Endothelial cell of umbilical vein (primary cell): ENCODE results near the gene CLEC6A. TPM values are rescaled to one million over a fixed set of nuclear protein-coding genes. Genes with fewer than 3 reads are reported as not detected.

Source experiments
- BruUV-seq: library from RNA; stranded (reverse); fragments of 400-500 nt; replicated peaks from 2 replicates; lab custom pipeline; 2021; lab: Mats Ljungman, UMichigan
- CTCF ChIA-PET: fragments of 300-600, 350-600 bp; sonication (Branson Sonifier 250); formaldehyde crosslinking; loops from one replicate; lab custom pipeline; 2021; ENCODE audit warnings: antibody characterized with exemption, inconsistent platforms; lab: Charles Lee
- POLR2A ChIA-PET: fragments of 300-600, 350-600 bp; sonication (Branson Sonifier 250); formaldehyde crosslinking; loops from one replicate; lab custom pipeline; 2021; ENCODE audit warnings: antibody characterized with exemption, inconsistent platforms; lab: Charles Lee
- DNase-seq: peaks from one replicate; pipeline ENCODE4 v3.0.0-alpha.2; 2011; ENCODE audit warnings: low read depth, low spot score
- FAIRE-seq: peaks from 2 replicates; lab custom pipeline; 2011; peaks lifted over from hg19 to GRCh38; lab: Jason Lieb, UNC
- H2AFZ ChIP-seq: 2 replicates; pipeline ENCODE4 v1.6.0; 2012; ENCODE audit warnings: low read depth, low read length, control low read depth, inconsistent platforms
- H3K27ac ChIP-seq: 2 replicates; pipeline ENCODE4 v1.5.1; 2011; ENCODE audit warnings: low read depth, mild to moderate bottlenecking, control low read depth, low read length, moderate library complexity; ENCODE audit not compliant: insufficient read depth
- H3K27me3 ChIP-seq, 2 experiments: 2 replicates each; pipeline versions ENCODE4 v1.6.0 to v1.6.1; 2011; ENCODE audit warnings: low read length in 2 of 2, mixed read lengths in 1 of 2; ENCODE audit not compliant: control insufficient read depth in 2 of 2, insufficient read depth in 2 of 2
- H3K36me3 ChIP-seq, 2 experiments: 2 replicates in 1 of 2; 3 replicates in 1 of 2; pipeline ENCODE4 v1.5.1; 2011; ENCODE audit warnings: low read length in 2 of 2, mild to moderate bottlenecking in 1 of 2, moderate library complexity in 1 of 2; ENCODE audit not compliant: control insufficient read depth in 2 of 2, insufficient read depth in 2 of 2; ENCODE audit errors: extremely low read depth in 1 of 2
- H3K4me1 ChIP-seq: 3 replicates; pipeline ENCODE4 v1.5.1; 2011; ENCODE audit warnings: mild to moderate bottlenecking, low read length; ENCODE audit not compliant: control insufficient read depth, insufficient read depth; ENCODE audit errors: extremely low read depth
- H3K4me2 ChIP-seq: 2 replicates; pipeline ENCODE4 v1.6.1; 2011; ENCODE audit warnings: low read length, control low read depth, mixed read lengths; ENCODE audit not compliant: insufficient read depth
- H3K4me3 ChIP-seq, 3 experiments: fragments of 200-600 bp in 1 of 3; sonication (generic), shearing (Covaris generic) in 1 of 3; replicated peaks in 1 of 3; 2 replicates each; pipeline ENCODE4 v1.5.1; 2011 to 2016; ENCODE audit warnings: control low read depth in 3 of 3, low read length in 3 of 3, mild to moderate bottlenecking in 2 of 3, inconsistent platforms in 1 of 3, low read depth in 1 of 3, moderate library complexity in 1 of 3; ENCODE audit not compliant: insufficient read depth in 1 of 3
- H3K79me2 ChIP-seq: 2 replicates; pipeline ENCODE4 v1.6.0; 2012; ENCODE audit warnings: low read length, inconsistent platforms; ENCODE audit not compliant: control insufficient read depth, insufficient read depth
- H3K9ac ChIP-seq: replicated peaks from 2 replicates; pipeline ENCODE3; 2011; ENCODE audit warnings: low read length, control low read depth; ENCODE audit not compliant: insufficient read depth; ENCODE audit errors: extremely low read depth
- H3K9me1 ChIP-seq: replicated peaks from 3 replicates; pipeline ENCODE4 v1.6.0; 2011; ENCODE audit warnings: mild to moderate bottlenecking, low read length; ENCODE audit not compliant: control insufficient read depth, insufficient read depth; ENCODE audit errors: extremely low read depth
- H3K9me3 ChIP-seq: replicated peaks from 2 replicates; pipeline ENCODE4 v1.5.1; 2012; ENCODE audit warnings: low read length, inconsistent platforms; ENCODE audit not compliant: control insufficient read depth, insufficient read depth
- H4K20me1 ChIP-seq: replicated peaks from 2 replicates; pipeline ENCODE3; 2011; ENCODE audit warnings: mild to moderate bottlenecking, low read length; ENCODE audit not compliant: control insufficient read depth, insufficient read depth; ENCODE audit errors: extremely low read depth
- CTCF ChIP-seq, 2 donors: IDR thresholded peaks; 1 replicate in 1 of 2; 2 replicates in 1 of 2; pipeline ENCODE4 v1.5.1; 2011; ENCODE audit warnings: low read length in 2 of 2, mild to moderate bottlenecking in 2 of 2, moderate library complexity in 2 of 2, control low read depth in 1 of 2, inconsistent platforms in 1 of 2, low read depth in 1 of 2; ENCODE audit not compliant: insufficient read depth in 1 of 2; ENCODE audit errors: extremely low read depth in 1 of 2
- EZH2 ChIP-seq: IDR thresholded peaks from 2 replicates; pipeline ENCODE4 v1.6.1; 2012; ENCODE audit warnings: borderline replicate concordance, low read depth, mild to moderate bottlenecking, moderate library complexity, low read length, inconsistent platforms; ENCODE audit not compliant: severe bottlenecking
- FOS ChIP-seq: IDR thresholded peaks from 2 replicates; pipeline ENCODE4 v1.6.1; 2011; ENCODE audit warnings: mild to moderate bottlenecking, low read length, moderate library complexity, borderline replicate concordance; ENCODE audit not compliant: insufficient read depth
- GATA2 ChIP-seq: IDR thresholded peaks from 2 replicates; pipeline ENCODE4 v1.7.0; 2011; ENCODE audit warnings: low read depth, mild to moderate bottlenecking, moderate library complexity, mixed read lengths, low read length; ENCODE audit not compliant: insufficient read length, insufficient read depth
- JUN ChIP-seq: IDR thresholded peaks from 2 replicates; pipeline ENCODE4 v1.6.1; 2011; ENCODE audit warnings: borderline replicate concordance, low read depth; ENCODE audit not compliant: insufficient read length, insufficient read depth
- MAX ChIP-seq: IDR thresholded peaks from 2 replicates; pipeline ENCODE4 v1.6.1; 2011; ENCODE audit not compliant: insufficient read depth, insufficient read length
- MYC ChIP-seq: IDR thresholded peaks from one replicate; pipeline ENCODE4 v1.6.1; 2011; ENCODE audit warnings: mild to moderate bottlenecking, low read depth, low read length
- POLR2A ChIP-seq: IDR thresholded peaks from 2 replicates; pipeline ENCODE4 v1.6.1; 2012; ENCODE audit warnings: low read depth, mild to moderate bottlenecking, control low read depth, low read length
- POLR2AphosphoS5 ChIP-seq: IDR thresholded peaks from 2 replicates; pipeline ENCODE4 v1.6.1; 2012; ENCODE audit warnings: low read depth, mild to moderate bottlenecking, control low read depth, low read length, moderate library complexity; ENCODE audit not compliant: insufficient read depth
- dilution Hi-C: fragments of 300-500 bp; cut with MboI; formaldehyde crosslinking; loops from one replicate; pipeline ENCODE4 v1.15.0; 2019; ENCODE audit warnings: low sequenced_read_pairs; ENCODE audit not compliant: extremely low pct_ligation_motif_present
- intact Hi-C: fragments of 100-400 bp; cut with micrococcal nuclease; formaldehyde crosslinking; loops from one replicate; pipeline ENCODE4 v1.10.0; 2022
- polyA plus RNA-seq, 4 experiments: library from polyadenylated mRNA; depleted of rRNA in 3 of 4; stranded (reverse) in 3 of 4; unstranded in 1 of 4; fragments of >200 nt; gene quantifications; 2 replicates each; pipeline versions ENCODE4 v1.2.1 to v1.2.3, GENCODE V29; 2011 to 2012; ENCODE audit warnings: missing spikeins in 1 of 4
- total RNA-seq: library from RNA; stranded (reverse); gene quantifications from 2 replicates; pipeline ENCODE4 v1.2.3, GENCODE V29; 2021

Gene CLEC6A
- total and polyA plus RNA-seq, 2 donors (not counting 3 experiments of a cell fraction or from before 2014, with no cell fraction given): not detected

GRCh38 chr12:8508223-8508622, 52.5 kb downstream of the CLEC6A start:
- no peak overlapping the region for H3K27ac ChIP-seq

More at GRCh38 chr12:8508223-8508622, 52.5 kb downstream of the CLEC6A start:
- no peaks in the 10 kb centered on the region for H3K36me3 ChIP-seq
- ChIA-PET CTCF (interaction anchor here (1.0 kb wide), 1 partner anchor 36 kb away, joined by 3 read pairs; no protein-coding TSS in a partner anchor), POLR2A (no interaction called here)
- intact Hi-C loops (no loop called here), dilution Hi-C loops (no loop called here)
- no peak for TF ChIP-seq GATA2
- no peak for TF ChIP-seq MYC
- no peak for TF ChIP-seq POLR2A
- TF ChIP-seq JUN: no peak
- no peak for TF ChIP-seq EZH2
- TF ChIP-seq CTCF (IDR thresholded peaks at IDR 0.05; ENCODE audit: extremely low read depth in 1 of 2, insufficient read depth in 1 of 2, low read depth in 1 of 2, low read length in 2 of 2): no peak
- no peak for TF ChIP-seq POLR2AphosphoS5
- TF ChIP-seq MAX: no peak
- TF ChIP-seq FOS: no peak
- DNase-seq (no peak), FAIRE-seq (no peak)
- no peak overlapping the region for H3K4me3 ChIP-seq
- no peak overlapping the region for H2AFZ ChIP-seq
- no peak overlapping the region for H3K4me2 ChIP-seq
- no peaks in the 10 kb centered on the region for H3K79me2 ChIP-seq
- H3K4me1 ChIP-seq: no peaks in the 10 kb centered on the region
- peaks cover 0 to 4% of the 10 kb centered on the region in 2 experiments for H3K27me3 ChIP-seq
- H4K20me1 ChIP-seq: no peaks in the 10 kb centered on the region
- H3K9me3 ChIP-seq: no peaks in the 10 kb centered on the region
- BruUV-seq: no TSS peak
- no peak overlapping the region for H3K9ac ChIP-seq
- H3K9me1 ChIP-seq: no peaks in the 10 kb centered on the region
